GM21447 (cell line): ENCODE measurements around the gene SH3RF3.

Experiments
- ATAC-seq: cut with Tn5 transposase; IDR thresholded peaks from one replicate; pipeline ENCODE4 v1.9.1; 2021; ENCODE audit not compliant: unreplicated experiment

The SH3RF3 gene

GRCh38 chr2:109456776-109457175, 327.8 kb downstream of the SH3RF3 start:
- ATAC-seq, result no peak

- no peak for ATAC-seq
These were observed 328.4 kb downstream of the SH3RF3 start for GRCh38 chr2:109457366-109457765.

- no peak for ATAC-seq
These were observed 328.8 kb downstream of the SH3RF3 start for GRCh38 chr2:109457794-109458193.

GRCh38 chr2:109458512-109458911, 329.5 kb downstream of the SH3RF3 start:
- no peak for ATAC-seq

- ATAC-seq, result no peak
These were observed 330.5 kb downstream of the SH3RF3 start for GRCh38 chr2:109459485-109459884.

GRCh38 chr2:109460553-109461324, 331.7 kb downstream of the SH3RF3 start:
- no peak for ATAC-seq

- no peak for ATAC-seq
These were observed 334.2 kb downstream of the SH3RF3 start for GRCh38 chr2:109463236-109463635.

GRCh38 chr2:109463891-109464290, 334.9 kb downstream of the SH3RF3 start:
- ATAC-seq, result no peak

- ATAC-seq, result no peak
These were observed 337.9 kb downstream of the SH3RF3 start for GRCh38 chr2:109466674-109467575.

GRCh38 chr2:109467701-109468100, 338.7 kb downstream of the SH3RF3 start:
- no peak for ATAC-seq

GRCh38 chr2:109468893-109469292, 339.9 kb downstream of the SH3RF3 start:
- no peak for ATAC-seq

GRCh38 chr2:109471658-109472057, 342.7 kb downstream of the SH3RF3 start:
- no peak for ATAC-seq

- no peak for ATAC-seq
These were observed 343.4 kb downstream of the SH3RF3 start for GRCh38 chr2:109472331-109472959.

GRCh38 chr2:109472974-109473373, 344.0 kb downstream of the SH3RF3 start:
- no peak for ATAC-seq

- ATAC-seq, result no peak
These were observed 344.8 kb downstream of the SH3RF3 start for GRCh38 chr2:109473616-109474318.

GRCh38 chr2:109474319-109474825, 345.4 kb downstream of the SH3RF3 start:
- ATAC-seq, result no peak

GRCh38 chr2:109475531-109476210, 346.7 kb downstream of the SH3RF3 start:
- no peak for ATAC-seq

GRCh38 chr2:109476641-109477441, 347.8 kb downstream of the SH3RF3 start:
- ATAC-seq, result no peak

- no peak for ATAC-seq
These were observed 350.0 kb downstream of the SH3RF3 start for GRCh38 chr2:109478906-109479493.
